ENCODE measurements around the gene CELF3.
A peak's percentile ranks its signal among the peaks of the same experiment; 100 is the strongest.
"Not testable (repeated sequence)": the region's sequence is repeated elsewhere in the genome, so short reads cannot be mapped to it uniquely, and the experiment has no call there.

CELF3 gene

DNA sequence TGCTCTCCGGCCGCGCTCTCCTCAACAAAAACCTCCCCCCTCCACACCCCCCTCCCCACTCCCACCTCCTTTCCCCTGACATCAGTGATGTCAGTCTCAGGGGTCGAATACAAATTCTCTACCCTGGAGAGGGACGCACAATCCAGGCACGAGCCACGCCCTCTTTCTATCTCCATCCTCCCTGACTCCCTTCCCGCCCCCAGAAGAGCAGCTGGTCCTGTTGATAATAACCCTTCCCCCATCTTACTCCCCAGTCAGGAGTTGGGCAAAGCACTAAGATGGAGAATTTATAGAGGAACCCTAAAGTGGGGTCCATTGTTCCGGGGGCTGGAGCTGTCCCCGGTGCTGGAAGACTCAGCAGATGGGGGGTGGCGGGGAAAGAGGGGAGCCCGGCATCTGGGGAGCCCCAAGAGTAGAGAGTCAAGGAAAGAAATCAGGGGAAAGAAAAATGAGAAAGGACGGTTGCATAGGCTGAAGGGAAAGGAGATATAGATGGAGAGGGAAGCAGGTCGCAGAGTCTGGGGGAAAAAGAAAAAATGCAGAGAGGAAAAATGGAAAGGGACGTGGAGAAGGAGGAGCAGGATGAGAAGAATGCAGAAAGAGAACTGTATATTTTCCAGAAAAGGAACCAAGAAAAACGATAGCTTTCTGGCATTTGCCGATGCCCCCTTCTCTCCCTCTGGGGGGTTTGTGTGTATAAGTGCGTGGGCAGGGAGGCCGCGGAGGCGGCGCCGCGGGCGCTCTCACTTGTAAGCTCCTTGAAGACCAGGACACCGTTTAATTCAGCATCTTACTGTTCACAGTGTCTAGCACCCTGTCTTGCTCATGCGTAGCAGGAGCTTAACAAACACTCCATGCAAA, at the start of gene CELF3:
Gene CELF3, minus strand, starts transcription at position 33 of the 861 bp plus-strand sequence. CDS start 783 bp downstream, outside the sequence.
- DNase-seq (ENCODE audit: low spot score) = no peak

DNA sequence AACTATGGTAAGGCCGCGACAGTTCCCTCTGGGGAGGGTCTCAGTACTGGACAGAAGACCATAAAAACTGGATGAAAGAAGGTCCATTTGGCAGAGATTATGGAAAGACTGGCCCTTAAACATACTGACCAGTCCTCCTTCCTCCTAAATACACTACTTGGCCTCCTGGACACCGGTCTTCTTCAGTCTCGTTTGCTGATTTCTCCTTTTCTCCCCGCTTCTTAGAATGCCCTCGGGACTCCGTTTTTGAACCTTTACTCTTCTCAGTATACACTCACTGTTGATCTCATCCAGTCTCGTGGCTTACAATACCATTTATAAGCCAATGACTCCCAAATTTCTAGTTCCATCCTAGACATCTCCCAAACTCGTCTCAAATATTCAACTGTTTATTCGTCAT, 47.4 kb upstream of the CELF3 start:
- DNase-seq (ENCODE audit: low spot score) = no peak

DNA sequence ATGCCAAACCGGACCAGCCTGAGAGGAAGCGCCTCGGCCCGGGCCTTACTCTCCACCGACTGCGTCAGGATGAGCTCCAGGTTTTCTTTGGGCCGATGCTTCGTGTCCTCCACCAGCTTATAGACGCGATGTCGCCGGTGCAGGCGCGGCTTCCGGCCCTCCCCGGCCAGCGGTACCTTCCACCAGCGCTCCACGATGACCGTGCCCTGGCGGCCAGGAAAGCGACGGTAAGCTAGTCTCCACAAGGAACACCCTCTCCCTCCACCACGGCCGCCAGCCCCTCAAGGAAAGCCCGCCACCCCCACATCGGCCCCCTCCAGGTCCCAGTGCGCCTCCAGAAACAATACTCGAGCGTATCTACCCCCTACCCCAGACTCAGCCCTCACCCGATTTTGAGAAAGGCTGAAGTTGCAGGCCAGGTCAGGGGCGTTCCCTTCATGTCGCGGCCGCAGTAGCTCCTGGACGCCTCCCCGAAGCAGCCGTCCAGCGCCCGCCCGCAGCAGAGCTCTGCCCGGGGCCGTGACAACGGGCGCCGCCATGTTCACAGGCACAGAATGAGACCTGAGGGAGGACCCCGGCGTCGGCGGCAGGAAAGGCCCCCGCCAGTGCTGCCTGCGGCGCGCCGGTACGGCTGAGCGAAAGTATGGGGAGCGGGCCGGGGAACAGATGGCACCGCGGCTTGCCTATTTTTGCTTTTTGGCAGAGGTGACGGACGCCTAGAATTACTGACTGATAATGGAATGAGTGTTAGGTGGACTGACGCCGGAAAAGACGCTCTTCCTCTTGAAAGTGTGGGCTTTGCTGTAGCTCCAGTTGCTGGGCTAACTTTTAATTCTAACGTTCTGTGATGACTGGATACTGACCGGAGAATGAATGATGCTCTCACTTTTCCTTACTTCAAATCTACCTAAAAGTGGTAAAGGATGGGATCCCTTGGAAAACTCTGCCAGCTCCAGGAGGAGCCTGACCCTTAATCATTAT, 46.6 kb upstream of the CELF3 start, which contains the start of gene MRPL9:
Gene MRPL9, minus strand, starts transcription at position 556 of the 981 bp plus-strand sequence. Its CDS starts 17 bp downstream, at position 539.
- DNase-seq (ENCODE audit: low spot score) = peak; percentile 92

DNA sequence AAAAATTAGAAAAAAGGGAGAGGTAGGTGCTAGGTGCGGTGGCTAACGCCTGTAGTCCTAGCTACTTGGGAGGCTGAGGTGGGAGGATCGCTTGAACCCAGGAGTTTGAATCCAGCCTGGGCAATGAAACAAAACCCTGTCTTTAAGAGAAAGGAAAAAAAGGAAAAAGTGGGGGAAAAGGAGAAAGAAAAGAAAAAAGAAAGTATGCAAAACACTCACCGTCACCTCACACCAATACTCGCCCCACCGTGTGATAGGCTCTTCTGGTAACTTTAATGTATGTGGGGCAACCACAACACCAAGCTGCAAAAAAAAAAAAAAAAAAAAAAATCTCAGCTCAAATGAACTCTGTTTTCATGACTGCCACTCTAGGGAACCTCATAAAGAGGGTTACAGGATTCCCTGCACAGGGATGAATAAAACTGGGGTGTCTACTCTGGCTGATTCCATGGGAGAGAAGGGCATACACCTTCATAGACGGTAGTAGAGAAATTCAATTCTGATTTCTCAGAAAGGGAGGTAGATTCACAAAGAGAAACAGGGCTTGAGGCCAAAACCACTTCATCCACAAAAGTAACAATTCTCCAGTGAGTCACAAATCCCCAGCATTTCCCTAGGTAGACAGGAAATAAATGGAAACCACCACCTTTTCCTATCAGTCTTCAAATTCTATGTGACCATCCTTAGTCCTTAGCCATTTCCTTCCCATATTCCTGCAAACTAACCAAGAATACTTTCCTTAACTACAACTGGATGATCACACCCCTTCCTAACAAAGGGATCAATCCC, 44.2 kb upstream of the CELF3 start:
- DNase-seq (ENCODE audit: low spot score) = no peak

DNA sequence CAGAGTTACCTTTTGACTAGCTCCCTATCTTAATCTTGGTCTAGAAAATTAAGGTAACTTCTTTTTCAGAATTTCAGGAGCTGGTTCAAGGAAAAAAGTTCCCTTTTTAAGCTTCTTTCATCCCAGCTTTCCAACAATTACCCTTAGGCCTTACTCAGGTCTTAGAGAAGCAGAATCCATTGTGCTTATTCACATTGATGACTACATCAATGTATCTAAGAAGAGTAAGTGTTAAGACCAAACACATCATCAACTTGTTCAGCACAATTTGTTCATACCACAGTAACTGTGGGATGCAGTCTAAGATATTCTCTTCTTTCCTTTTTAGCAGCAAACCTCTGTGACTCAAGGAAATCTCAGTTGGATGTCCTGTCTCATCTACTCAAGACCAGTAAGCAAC, 42.6 kb upstream of the CELF3 start:
- DNase-seq (ENCODE audit: low spot score) = no peak

DNA sequence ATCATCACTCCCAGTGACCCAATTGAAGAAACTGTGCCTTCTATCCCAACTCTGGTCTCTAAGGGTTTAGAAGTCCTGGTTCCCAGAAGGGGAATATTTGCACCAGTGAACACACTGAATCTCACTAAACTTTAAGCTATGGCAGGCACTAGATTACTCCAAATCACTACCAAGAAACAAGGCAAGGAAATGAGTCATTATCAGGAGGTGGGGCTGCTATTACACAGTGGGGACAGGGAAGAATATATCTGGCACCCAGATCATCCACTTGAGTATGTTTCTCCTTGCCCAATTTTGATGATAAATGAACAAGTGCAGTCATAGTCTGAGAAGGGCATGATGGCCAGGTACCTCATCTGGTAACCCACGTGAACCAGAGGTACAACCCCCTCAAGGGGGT, 39.7 kb upstream of the CELF3 start:
- DNase-seq (ENCODE audit: low spot score) = no peak

DNA sequence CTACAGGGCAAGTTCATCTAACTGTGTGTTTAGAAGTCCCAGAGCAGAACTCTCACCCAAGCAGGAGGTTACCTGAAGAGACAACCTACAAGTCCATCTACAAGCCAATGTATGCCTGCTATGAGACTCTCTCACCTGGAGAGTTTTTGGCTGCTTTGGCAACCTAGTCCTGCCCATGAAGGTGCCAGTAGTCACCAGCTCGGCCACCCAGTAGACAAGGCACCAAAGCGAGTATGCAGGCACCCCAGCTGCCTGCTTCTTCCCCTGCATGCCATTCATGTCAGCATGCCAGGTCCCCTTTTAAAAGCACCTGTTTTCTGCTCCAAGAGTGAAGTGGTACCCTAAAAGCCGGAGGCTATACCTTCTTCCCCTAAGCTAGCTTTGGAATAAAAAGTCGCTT, 24.9 kb upstream of the CELF3 start:
- no peak for DNase-seq (ENCODE audit: low spot score)

DNA sequence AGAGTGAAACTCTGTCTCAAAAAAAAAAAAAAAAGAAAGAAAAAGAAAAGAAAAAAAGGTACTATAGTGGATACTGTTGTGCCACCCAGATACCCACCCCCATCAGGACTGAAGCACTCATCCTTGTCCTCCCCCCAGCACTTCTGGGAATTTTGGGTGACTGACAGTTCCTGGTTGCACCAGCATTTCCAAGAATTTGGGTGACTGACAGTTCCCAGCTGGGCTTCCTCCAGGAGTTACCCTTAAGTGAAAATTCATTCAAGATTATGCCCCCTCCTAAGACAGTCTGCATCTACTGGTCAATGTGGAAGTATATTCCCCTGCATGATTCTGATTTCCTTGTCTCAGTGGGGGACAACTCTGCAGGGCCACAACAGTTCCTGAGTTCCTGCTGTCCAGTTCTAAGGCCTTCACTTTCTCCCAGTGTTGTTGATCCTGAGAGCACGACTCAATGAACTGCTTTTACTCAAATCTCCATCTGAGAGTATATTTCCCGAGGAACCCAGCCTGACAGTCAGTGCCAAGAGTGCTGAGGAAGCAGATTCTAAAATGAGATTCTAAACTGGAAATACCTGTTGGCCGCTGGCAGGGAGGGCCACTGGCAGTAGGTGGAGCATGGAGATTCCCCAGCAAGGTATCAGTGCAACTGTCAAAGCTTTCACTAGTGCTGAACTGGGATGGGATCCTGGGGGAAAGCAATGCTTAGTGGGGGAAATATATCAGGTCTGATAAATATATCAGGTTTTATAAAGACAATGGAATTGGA, 23.2 kb upstream of the CELF3 start:
- DNase-seq (ENCODE audit: low spot score) = no peak

DNA sequence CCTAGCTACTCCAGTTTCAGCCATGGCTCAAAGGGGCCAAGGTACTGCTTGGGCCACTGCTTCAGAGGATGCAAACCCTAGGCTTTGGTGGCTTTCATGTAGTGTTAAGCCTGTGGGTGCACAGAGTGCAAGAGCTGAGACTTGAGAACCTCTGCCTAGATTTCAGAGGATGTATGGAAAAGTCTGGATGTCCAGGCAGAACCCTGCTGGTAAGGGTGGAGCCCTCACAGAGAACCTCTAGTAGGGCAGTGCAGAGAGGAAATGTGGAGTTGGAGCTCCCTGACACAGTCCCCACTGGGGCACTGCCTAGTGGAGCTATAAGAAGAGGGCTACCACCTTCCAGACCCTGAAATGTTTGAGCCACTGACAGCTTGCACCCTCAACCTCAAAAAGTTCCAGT, 20.9 kb upstream of the CELF3 start:
- DNase-seq (ENCODE audit: low spot score) = no peak

DNA sequence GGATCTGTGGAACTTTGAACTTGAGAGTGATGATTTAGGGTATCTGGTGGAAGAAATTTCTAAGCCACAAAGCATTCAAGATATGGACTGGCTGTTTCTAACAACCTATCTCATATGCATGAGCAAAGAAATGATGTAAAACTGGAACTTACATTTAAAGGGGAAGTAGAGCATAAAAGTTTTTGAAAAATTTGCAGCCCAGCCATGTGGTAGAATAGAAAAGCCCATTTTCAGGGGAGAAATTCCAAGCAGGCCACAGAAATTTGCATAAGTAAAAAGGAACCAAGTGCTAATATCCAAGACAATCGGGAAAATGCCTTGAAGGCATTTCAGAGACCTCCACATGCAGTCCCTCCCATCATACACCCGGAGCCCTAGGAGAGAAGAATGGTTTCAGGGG, 20.4 kb upstream of the CELF3 start:
- no peak for DNase-seq (ENCODE audit: low spot score)

DNA sequence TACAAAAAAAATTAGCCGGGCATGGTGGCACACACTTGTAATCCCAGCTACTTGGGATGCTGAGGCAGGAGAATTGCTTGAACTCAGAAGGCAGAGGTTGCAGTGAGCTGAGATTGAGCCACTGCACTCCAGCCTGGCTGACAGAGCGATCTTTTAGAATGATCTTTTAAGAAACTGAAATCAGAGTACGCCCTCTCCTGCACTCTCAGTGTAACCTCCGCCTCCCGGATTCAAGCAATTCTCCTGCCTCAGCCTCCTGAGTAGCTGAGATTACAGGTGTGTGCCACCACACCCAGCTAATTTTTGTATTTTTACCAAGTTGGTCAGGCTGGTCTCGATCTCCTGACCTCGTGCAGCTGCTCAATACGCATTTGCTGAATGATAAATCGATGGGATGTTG, 17.4 kb upstream of the CELF3 start:
- not testable (repeated sequence) for DNase-seq (ENCODE audit: low spot score)

DNA sequence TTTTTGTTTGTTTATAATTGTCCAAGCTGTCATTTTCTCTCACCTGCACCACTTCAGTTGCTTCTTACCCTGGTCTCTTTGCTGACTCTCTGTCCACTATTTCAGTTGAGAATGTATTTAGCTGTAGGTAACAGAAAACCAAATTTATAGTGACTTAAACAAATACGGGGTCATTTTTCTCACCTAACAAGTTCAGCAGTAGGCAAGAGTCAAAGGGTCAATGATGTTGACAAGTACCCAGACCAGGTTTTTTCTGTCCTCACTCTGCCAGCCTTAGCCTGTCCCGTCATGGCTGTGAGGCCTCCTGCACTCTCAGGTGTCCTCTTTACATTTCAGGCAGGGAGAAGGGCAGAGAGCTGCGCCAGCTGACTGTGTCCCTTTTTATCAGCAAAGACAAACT, 16.5 kb upstream of the CELF3 start:
- DNase-seq (ENCODE audit: low spot score) = no peak

DNA sequence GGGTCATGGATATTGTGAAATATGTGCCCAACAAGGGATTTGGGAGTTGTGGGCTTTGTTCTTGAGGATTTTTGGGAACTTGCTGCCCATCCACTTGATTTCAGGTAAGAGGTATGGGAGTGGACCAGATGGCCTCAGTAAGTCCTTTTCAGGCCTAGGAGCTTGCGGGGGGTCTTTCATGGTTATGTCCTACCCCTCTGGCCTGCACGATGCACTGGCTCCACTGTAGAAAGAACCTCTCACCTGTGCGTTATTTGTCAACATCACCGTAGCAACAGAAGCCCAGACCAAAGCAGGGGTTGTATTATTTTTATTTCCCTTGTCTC, 13.3 kb upstream of the CELF3 start:
- no peak for DNase-seq (ENCODE audit: low spot score)

DNA sequence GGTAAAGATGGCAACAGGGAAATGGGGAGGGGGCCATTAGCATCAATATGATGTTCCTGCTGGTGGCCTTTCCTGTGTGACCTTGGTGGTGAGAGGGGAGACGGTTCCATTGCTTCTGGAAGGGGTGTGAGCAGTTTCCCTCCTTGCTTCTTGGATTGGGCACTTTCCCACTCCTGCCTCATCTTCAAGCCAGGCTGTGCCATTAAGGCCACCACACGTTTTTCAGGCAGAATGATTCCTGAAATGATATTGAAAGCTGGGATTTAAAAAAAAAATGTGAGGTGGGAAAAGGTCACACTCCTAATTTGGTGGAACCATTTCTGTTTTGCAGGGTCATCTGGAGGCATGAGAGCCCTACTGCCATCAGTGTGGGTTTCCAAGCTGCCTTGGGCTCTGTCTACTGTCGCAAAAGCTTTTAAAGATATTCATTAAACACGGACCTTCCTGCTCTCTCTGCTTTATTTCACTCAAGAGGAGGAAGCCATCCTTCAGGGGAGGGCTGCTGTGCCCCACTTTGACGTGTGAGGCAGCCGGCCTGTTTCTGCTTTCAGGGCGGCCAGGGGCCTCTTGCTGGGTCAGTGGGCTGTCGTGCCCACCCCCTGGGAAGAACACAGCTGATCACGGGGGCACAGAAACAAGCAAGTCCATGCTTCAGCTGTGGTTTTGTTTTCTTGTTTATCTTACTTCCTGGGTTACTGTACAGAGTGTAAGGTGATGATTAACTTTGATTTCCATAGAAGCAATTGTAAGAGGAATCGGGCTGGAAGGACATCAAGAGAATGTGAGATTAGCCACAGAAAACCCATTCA, 12.8 kb upstream of the CELF3 start:
- no peak for DNase-seq (ENCODE audit: low spot score)

DNA sequence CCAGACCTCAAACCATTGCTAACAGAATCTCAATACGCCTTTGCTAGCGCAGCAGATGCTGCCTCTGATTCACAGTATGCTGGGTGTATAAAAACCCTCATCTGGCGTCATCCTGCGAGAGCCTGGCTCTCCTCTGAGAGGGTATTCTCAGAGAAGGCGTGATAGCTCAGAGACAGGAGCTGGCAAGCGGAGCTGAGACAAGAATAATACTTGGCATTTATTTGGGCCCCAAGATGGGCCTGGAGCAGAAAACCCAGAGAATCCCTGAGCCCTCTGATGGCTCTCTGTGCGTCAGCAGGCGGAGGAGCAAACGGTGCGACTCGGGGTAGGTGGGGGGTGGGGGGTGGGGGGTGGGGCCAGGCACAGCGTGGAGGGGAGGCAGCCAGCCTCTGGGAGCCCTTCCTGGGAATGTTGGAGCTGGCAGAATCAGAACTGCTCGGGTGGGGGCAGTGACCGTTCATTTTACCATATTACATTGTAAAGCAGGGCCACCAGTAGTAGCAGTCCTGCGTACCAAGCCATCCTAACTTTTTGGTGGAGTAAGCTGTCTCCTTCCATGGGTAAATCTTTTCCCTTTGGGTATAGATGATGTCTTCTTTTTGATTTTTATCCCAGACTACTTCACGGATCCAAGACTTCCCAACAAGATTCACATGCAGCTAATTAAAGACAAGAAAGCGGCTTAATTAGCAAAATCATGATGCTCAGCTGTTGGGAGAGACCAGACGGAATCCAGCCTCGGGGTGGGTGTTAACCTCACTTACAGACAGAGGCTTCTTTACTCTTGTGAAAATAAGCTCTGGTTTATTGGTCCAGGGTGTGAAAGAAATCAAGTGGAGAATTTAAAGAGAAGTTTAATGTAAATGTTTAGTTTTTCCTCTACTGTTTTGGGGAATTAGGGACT, 11.8 kb upstream of the CELF3 start:
- DNase-seq (ENCODE audit: low spot score) = no peak

DNA sequence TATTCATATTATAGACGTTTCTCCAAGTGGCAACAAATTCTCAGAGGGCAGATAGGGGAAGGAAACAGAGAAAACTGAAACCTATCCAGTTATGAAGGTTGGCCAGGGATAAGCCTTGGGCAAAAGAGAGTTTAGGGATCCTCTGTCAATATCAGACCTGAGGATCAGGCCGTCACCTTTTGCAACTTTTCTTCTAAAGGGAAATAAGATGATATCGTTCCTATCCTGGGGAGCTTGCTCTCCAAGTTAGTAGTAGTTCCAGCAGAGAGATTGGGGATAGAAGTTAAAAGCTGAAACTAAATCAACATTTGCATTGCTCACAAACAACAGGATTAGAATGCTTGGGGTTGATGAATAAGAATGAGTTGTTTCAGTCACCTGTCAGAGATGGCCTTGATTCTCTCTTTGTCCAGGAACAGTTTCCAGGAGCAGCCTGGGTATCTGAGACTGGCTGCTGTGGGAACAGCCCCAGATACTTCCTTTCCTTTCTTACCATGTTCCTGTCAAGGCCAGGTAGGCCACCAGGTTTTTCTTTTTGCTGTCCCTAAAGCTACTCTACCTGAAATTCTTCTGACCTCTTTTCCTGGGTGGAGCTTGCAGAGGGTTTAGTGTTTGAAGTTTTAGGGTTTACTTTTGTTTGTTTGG, 7.2 kb upstream of the CELF3 start:
- DNase-seq (ENCODE audit: low spot score) = no peak

DNA sequence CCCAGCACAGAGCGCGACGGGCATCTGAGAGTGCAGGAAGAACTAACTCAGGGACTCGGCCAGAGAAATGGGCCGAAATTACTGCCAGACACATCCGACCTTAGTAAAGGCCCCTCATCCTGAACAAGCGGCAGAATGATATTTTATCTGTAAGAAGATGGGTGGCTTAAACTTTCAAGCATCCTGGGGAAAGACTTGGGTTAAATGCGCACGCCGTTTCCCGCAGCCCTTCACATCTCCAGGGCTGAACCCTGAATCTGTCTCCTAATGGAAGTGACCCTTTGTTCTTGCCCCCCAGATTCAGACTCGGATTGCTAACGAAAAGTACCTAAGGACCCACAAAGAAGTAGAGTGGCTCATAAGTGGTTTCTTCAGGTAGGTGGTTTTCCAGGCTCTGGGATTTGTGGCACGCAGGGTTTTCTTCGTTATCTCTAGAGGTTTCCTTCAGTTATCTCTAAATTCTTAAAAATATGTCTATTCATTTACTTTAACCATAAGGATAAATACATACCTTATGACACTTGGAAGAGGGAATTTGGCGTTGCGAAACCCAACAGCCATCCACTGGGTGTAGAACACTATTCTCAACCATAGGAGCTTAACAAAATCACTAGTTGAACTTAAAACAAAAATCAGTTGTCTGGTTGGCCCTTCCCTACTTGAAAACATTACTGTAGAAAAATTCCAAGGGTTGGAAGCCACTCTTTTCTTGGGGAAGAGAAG, 5.3 kb upstream of the CELF3 start:
- no peak for DNase-seq (ENCODE audit: low spot score)

Measured in NAMALWA (cell line).